GM06990 (cell line): ENCODE measurements around the gene GDF15.

Source experiments
- DNase-seq: peaks from one replicate; pipeline ENCODE4 v3.0.0-alpha.2; 2011; ENCODE audit not compliant: insufficient read length; ENCODE audit errors: extremely low read depth
- H3K27me3 ChIP-seq: replicated peaks from 2 replicates; pipeline ENCODE4 v1.6.0; 2011; ENCODE audit warnings: low read length; ENCODE audit not compliant: control insufficient read depth, insufficient read depth
- H3K36me3 ChIP-seq: 2 replicates; pipeline ENCODE4 v1.5.1; 2011; ENCODE audit warnings: low read length; ENCODE audit not compliant: control insufficient read depth, insufficient read depth
- H3K4me3 ChIP-seq: replicated peaks from 2 replicates; pipeline ENCODE4 v1.5.1; 2011; ENCODE audit warnings: low read depth, mild to moderate bottlenecking, control low read depth, low read length
- TF ChIP-seq, protein P1 (sequence below): IDR thresholded peaks from 2 replicates; pipeline ENCODE4 v1.5.1; 2011; ENCODE audit warnings: low read length, control low read depth, mild to moderate bottlenecking, inconsistent platforms; ENCODE audit not compliant: insufficient read depth, poor library complexity, severe bottlenecking

The GDF15 gene

GRCh38 chr19:18368504-18369222 is 17.3 kb upstream of the GDF15 start:
- no peak for DNase-seq
- Histone ChIP-seq H3K4me3 (no peak overlapping the region), H3K36me3 (peaks cover 4% of the 10 kb centered on the region), H3K27me3 (no peaks in the 10 kb centered on the region)
- TF ChIP-seq, protein P1, sequence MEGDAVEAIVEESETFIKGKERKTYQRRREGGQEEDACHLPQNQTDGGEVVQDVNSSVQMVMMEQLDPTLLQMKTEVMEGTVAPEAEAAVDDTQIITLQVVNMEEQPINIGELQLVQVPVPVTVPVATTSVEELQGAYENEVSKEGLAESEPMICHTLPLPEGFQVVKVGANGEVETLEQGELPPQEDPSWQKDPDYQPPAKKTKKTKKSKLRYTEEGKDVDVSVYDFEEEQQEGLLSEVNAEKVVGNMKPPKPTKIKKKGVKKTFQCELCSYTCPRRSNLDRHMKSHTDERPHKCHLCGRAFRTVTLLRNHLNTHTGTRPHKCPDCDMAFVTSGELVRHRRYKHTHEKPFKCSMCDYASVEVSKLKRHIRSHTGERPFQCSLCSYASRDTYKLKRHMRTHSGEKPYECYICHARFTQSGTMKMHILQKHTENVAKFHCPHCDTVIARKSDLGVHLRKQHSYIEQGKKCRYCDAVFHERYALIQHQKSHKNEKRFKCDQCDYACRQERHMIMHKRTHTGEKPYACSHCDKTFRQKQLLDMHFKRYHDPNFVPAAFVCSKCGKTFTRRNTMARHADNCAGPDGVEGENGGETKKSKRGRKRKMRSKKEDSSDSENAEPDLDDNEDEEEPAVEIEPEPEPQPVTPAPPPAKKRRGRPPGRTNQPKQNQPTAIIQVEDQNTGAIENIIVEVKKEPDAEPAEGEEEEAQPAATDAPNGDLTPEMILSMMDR: no peak

GRCh38 chr19:18373407-18373891 is 12.5 kb upstream of the GDF15 start:
- H3K4me3 ChIP-seq: no peak overlapping the region

GRCh38 chr19:18373892-18374629 is 11.9 kb upstream of the GDF15 start:
- TF ChIP-seq, protein P1: no peak
- Histone ChIP-seq H3K27me3 (no peaks in the 10 kb centered on the region), H3K36me3 (no peaks in the 10 kb centered on the region; the same call in none of the 2 replicates), H3K4me3 (no peak overlapping the region)
- DNase-seq: peak; percentile 92

More at GRCh38 chr19:18373407-18373891, 12.5 kb upstream of the GDF15 start:
- Histone ChIP-seq H3K27me3 (no peaks in the 10 kb centered on the region), H3K36me3 (no peaks in the 10 kb centered on the region; the same call in none of the 2 replicates)
- DNase-seq: no peak
- TF ChIP-seq, protein P1: no peak

GRCh38 chr19:18377026-18377425 is 8.9 kb upstream of the GDF15 start:
- no peak for DNase-seq
- Histone ChIP-seq H3K36me3 (no peaks in the 10 kb centered on the region), H3K4me3 (no peak overlapping the region), H3K27me3 (no peaks in the 10 kb centered on the region)
- TF ChIP-seq, protein P1: no peak

DNA sequence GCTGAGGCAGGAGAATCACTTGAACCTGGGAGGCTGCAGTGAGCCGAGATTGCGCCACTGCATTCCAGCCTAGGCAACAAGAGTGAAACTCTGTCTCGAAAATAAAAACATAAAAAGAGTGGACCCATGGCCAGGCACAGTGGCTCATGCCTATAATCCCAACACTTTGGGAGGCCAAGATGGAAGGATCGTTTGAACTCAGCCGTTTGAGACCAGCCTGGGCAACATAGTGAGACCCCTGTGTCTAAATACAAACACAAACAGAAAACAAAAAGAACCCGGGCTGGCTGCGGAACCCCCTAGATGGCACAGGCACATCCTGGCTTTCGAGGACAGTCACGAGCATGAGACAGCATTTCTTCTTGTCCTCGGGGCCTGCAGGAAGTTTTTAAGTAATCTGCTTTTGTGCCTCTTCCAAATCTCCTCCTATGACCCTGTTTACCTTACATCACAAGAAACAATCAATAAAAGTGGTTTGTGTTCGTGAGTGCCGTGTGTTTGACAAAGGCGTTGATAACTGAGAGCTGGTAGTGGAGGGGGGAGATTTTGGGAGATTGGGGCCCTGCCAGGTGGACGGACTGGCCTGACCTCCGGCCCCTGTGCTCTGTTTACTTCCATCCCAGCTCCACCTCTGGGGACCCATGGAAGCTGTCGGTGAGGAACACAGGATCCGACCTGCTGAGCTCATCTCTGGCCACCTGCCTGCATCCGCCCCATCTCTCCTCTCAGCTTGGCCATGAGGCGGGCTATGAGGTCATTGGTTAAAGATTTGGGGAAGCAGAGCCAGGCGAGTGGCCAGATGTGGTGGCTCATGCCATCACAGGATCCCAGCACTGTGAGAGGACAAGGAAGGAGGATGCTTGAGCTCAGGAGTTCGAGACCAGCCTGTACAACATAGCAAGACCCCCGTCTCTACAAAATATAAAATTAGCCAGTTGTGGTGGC is 5.9 kb upstream of the GDF15 start:
- DNase-seq: no peak
- Histone ChIP-seq H3K27me3 (no peaks in the 10 kb centered on the region), H3K36me3 (no peaks in the 10 kb centered on the region), H3K4me3 (no peak overlapping the region)
- TF ChIP-seq, protein P1: no peak
